Neural progenitor cell (in vitro differentiated cells): ENCODE results near the gene DNAI7. TPM values are rescaled to one million over a fixed set of nuclear protein-coding genes. Genes with fewer than 3 reads are reported as not detected.

ENCODE experiments used
- DNase-seq: peaks from one replicate; pipeline ENCODE4 v3.0.0-alpha.2; 2016; ENCODE audit warnings: low spot score
- H2AFZ ChIP-seq: fragments of 200-600 bp; sonication (generic); replicated peaks from 2 replicates; pipeline ENCODE4 v1.6.1; 2016; ENCODE audit warnings: antibody characterized with exemption
- H3F3A ChIP-seq: fragments of 200-600 bp; sonication (generic); 2 replicates; pipeline ENCODE4 v1.6.1; 2016; ENCODE audit warnings: antibody characterized with exemption, low read depth
- H3K27ac ChIP-seq: fragments of 200-600 bp; sonication (generic); 2 replicates; pipeline ENCODE4 v1.5.1; 2016; ENCODE audit warnings: mild to moderate bottlenecking
- H3K27me3 ChIP-seq: fragments of 200-600 bp; sonication (generic); 2 replicates; pipeline ENCODE4 v1.6.1; 2016; ENCODE audit warnings: mild to moderate bottlenecking, moderate library complexity
- H3K36me3 ChIP-seq: fragments of 200-600 bp; sonication (generic); 2 replicates; pipeline ENCODE4 v1.5.1; 2016
- H3K4me1 ChIP-seq: fragments of 200-600 bp; sonication (generic); 2 replicates; pipeline ENCODE4 v1.6.1; 2016; ENCODE audit warnings: mixed run types
- H3K4me2 ChIP-seq: fragments of 200-600 bp; sonication (generic); 2 replicates; pipeline ENCODE4 v1.6.1; 2016
- H3K4me3 ChIP-seq: fragments of 200-600 bp; sonication (generic); 2 replicates; pipeline ENCODE4 v1.5.1; 2016
- H3K79me2 ChIP-seq: fragments of 200-600 bp; sonication (generic); 2 replicates; pipeline ENCODE4 v1.6.1; 2016; ENCODE audit warnings: low read depth
- H3K9ac ChIP-seq: fragments of 200-600 bp; sonication (generic); 2 replicates; pipeline ENCODE4 v1.6.1; 2016
- H3K9me3 ChIP-seq: fragments of 200-600 bp; sonication (generic); 2 replicates; pipeline ENCODE4 v1.5.1; 2016; ENCODE audit warnings: low read depth
- H4K20me1 ChIP-seq: fragments of 200-600 bp; sonication (generic); 2 replicates; pipeline ENCODE4 v1.6.1; 2016; ENCODE audit warnings: low read depth
- H3K27ac Mint-ChIP-seq: 3 replicates; pipeline ENCODE4 v1.8.0; 2021; ENCODE audit warnings: mixed read lengths
- H3K27me3 Mint-ChIP-seq: 2 replicates; pipeline ENCODE4 v1.8.0; 2022; ENCODE audit warnings: low read depth, mild to moderate bottlenecking, inconsistent platforms, moderate library complexity, mixed read lengths; ENCODE audit not compliant: insufficient read depth
- H3K36me3 Mint-ChIP-seq: 3 replicates; pipeline ENCODE4 v1.8.0; 2021; ENCODE audit warnings: mixed read lengths
- H3K4me1 Mint-ChIP-seq: 3 replicates; pipeline ENCODE4 v1.8.0; 2021; ENCODE audit warnings: mixed read lengths
- H3K4me3 Mint-ChIP-seq: 3 replicates; pipeline ENCODE4 v1.8.0; 2021; ENCODE audit warnings: mild to moderate bottlenecking, moderate library complexity, mixed read lengths
- H3K9me3 Mint-ChIP-seq: 3 replicates; pipeline ENCODE4 v1.8.0; 2020; ENCODE audit warnings: mixed read lengths
- CTCF ChIP-seq: fragments of 200-600 bp; sonication (generic); IDR thresholded peaks from 2 replicates; pipeline ENCODE4 v1.5.1; 2017; ENCODE audit warnings: antibody characterized with exemption, mild to moderate bottlenecking
- EZH2 ChIP-seq: fragments of 200-600 bp; sonication (generic); IDR thresholded peaks from 2 replicates; pipeline ENCODE4 v1.6.1; 2017; ENCODE audit warnings: antibody characterized with exemption, mild to moderate bottlenecking, moderate library complexity
- EZH2phosphoT487 ChIP-seq: fragments of 200-600 bp; sonication (generic); IDR thresholded peaks from 2 replicates; pipeline ENCODE4 v1.6.1; 2017; ENCODE audit warnings: antibody characterized with exemption
- total RNA-seq: library from RNA; depleted of rRNA; stranded (reverse); fragments of >200 nt; gene quantifications from 2 replicates; pipeline ENCODE4 v1.2.3, GENCODE V29; 2015; ENCODE audit warnings: low replicate concordance

The DNAI7 gene
- total RNA-seq, 1 donor from 2014 or later: 1.1 TPM

GRCh38 chr12:25079393-25079792 is 115.6 kb downstream of the DNAI7 start:
- no peaks in the 10 kb centered on the region for H3K4me1 Mint-ChIP-seq
- no peak overlapping the region for H2AFZ ChIP-seq
- no peak overlapping the region for H3K4me3 Mint-ChIP-seq
- no peak overlapping the region for H3K27ac ChIP-seq
- H3K9me3 Mint-ChIP-seq: no peaks in the 10 kb centered on the region
- no peaks in the 10 kb centered on the region for H3K79me2 ChIP-seq
- no peak for DNase-seq
- H3K27ac Mint-ChIP-seq: no peak overlapping the region
- H3K36me3 Mint-ChIP-seq: no peaks in the 10 kb centered on the region
- no peaks in the 10 kb centered on the region for H3K36me3 ChIP-seq
- no peaks in the 10 kb centered on the region for H3K27me3 ChIP-seq
- peaks cover 4% of the 10 kb centered on the region for H3F3A ChIP-seq
- H3K4me1 ChIP-seq: no peaks in the 10 kb centered on the region
- TF ChIP-seq CTCF (no peak), EZH2phosphoT487 (no peak), EZH2 (no peak)
- no peaks in the 10 kb centered on the region for H3K27me3 Mint-ChIP-seq
- H3K4me3 ChIP-seq: no peak overlapping the region
- no peak overlapping the region for H3K4me2 ChIP-seq
- H3K9ac ChIP-seq: no peak overlapping the region
- H3K9me3 ChIP-seq: no peaks in the 10 kb centered on the region
- H4K20me1 ChIP-seq: no peaks in the 10 kb centered on the region

DNA sequence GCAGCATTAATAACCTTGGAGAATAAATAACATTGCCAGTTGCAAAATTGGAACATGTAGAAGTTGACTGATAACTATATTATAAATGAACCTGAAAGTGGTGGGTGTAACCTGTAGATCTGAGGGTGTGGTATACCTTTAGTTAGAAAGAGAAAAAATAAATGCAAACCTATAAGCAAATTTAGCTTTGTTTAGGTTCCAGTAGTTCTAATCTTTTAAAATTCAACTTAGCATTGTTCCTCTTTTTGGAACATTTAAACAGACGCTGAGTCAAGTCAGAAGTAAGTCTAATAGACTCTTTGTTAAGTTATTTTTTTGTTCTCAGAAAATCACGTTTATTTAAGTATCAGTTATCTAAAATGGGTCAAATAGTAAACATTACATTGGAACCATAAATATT is 120.0 kb downstream of the DNAI7 start:
- H3F3A ChIP-seq: peaks cover 4% of the 10 kb centered on the region
- no peak overlapping the region for H3K27ac ChIP-seq
- Mint-ChIP-seq H3K4me3 (no peak overlapping the region), H3K27me3 (no peaks in the 10 kb centered on the region), H3K4me1 (no peaks in the 10 kb centered on the region), H3K36me3 (no peaks in the 10 kb centered on the region), H3K27ac (no peak overlapping the region), H3K9me3 (no peaks in the 10 kb centered on the region)
- H3K9me3 ChIP-seq: no peaks in the 10 kb centered on the region
- H3K4me1 ChIP-seq: no peaks in the 10 kb centered on the region
- H3K4me3 ChIP-seq: no peak overlapping the region
- no peaks in the 10 kb centered on the region for H3K27me3 ChIP-seq
- H3K4me2 ChIP-seq: no peak overlapping the region
- H3K36me3 ChIP-seq: no peaks in the 10 kb centered on the region
- no peaks in the 10 kb centered on the region for H3K79me2 ChIP-seq
- no peak overlapping the region for H2AFZ ChIP-seq
- TF ChIP-seq EZH2phosphoT487 (no peak), EZH2 (no peak), CTCF (no peak)
- no peaks in the 10 kb centered on the region for H4K20me1 ChIP-seq
- no peak overlapping the region for H3K9ac ChIP-seq
- no peak for DNase-seq

- H4K20me1 ChIP-seq: no peaks in the 10 kb centered on the region
- Mint-ChIP-seq H3K36me3 (no peaks in the 10 kb centered on the region), H3K4me1 (no peaks in the 10 kb centered on the region), H3K27me3 (no peaks in the 10 kb centered on the region), H3K9me3 (no peaks in the 10 kb centered on the region), H3K27ac (no peak overlapping the region), H3K4me3 (no peak overlapping the region)
- H3K4me1 ChIP-seq: no peaks in the 10 kb centered on the region
- H3K9ac ChIP-seq: no peak overlapping the region
- no peak overlapping the region for H3K4me3 ChIP-seq
- no peaks in the 10 kb centered on the region for H3K79me2 ChIP-seq
- H3K27ac ChIP-seq: no peak overlapping the region
- no peaks in the 10 kb centered on the region for H3K27me3 ChIP-seq
- no peak overlapping the region for H3K4me2 ChIP-seq
- no peak for TF ChIP-seq EZH2
- no peak for TF ChIP-seq EZH2phosphoT487
- no peak for TF ChIP-seq CTCF
- no peak for DNase-seq
- no peak overlapping the region for H2AFZ ChIP-seq
- peaks cover 4% of the 10 kb centered on the region for H3F3A ChIP-seq
- no peaks in the 10 kb centered on the region for H3K9me3 ChIP-seq
- no peaks in the 10 kb centered on the region for H3K36me3 ChIP-seq
These were observed 120.8 kb downstream of the DNAI7 start for GRCh38 chr12:25074113-25074512.
